Measurements from ENCODE around the gene TM9SF3.
"Not testable (repeated sequence)": the region's sequence is repeated elsewhere in the genome, so short reads cannot be mapped to it uniquely, and the experiment has no call there.

The TM9SF3 gene

GRCh38 chr10:96560966-96561887, 25.6 kb downstream of the TM9SF3 start:
- no peak for DNase-seq

GRCh38 chr10:96560489-96560888, 26.3 kb downstream of the TM9SF3 start:
- no peak for DNase-seq

GRCh38 chr10:96556003-96556402, 30.8 kb downstream of the TM9SF3 start:
- DNase-seq, result peak; percentile 9

GRCh38 chr10:96555330-96555729, 31.5 kb downstream of the TM9SF3 start:
- no peak for DNase-seq

GRCh38 chr10:96548589-96548988, 38.2 kb downstream of the TM9SF3 start:
- DNase-seq, result no peak

- not testable (repeated sequence) for DNase-seq
Observed at GRCh38 chr10:96545558-96545957, 41.3 kb downstream of the TM9SF3 start.

GRCh38 chr10:96541921-96542320, 44.9 kb downstream of the TM9SF3 start:
- DNase-seq, result no peak

- no peak for DNase-seq
Observed at GRCh38 chr10:96540240-96540639, 46.6 kb downstream of the TM9SF3 start.

- DNase-seq, result no peak
Observed at GRCh38 chr10:96538683-96539082, 48.1 kb downstream of the TM9SF3 start.

- DNase-seq, result no peak
Observed at GRCh38 chr10:96536129-96536528, 50.7 kb downstream of the TM9SF3 start.

GRCh38 chr10:96532523-96532922, 54.3 kb downstream of the TM9SF3 start:
- peak; percentile 3 for DNase-seq

- no peak for DNase-seq
Observed at GRCh38 chr10:96529634-96530279, 57.1 kb downstream of the TM9SF3 start.

GRCh38 chr10:96524741-96525140, 62.1 kb downstream of the TM9SF3 start:
- peak; percentile 25 for DNase-seq

GRCh38 chr10:96517284-96517683, 69.5 kb downstream of the TM9SF3 start:
- no peak for DNase-seq

GRCh38 chr10:96516337-96516736, 70.5 kb downstream of the TM9SF3 start:
- no peak for DNase-seq

- peak; percentile 44 for DNase-seq
Observed at GRCh38 chr10:96513698-96514561, 72.9 kb downstream of the TM9SF3 start, which contains the start of gene TLL2. TLL2 (minus strand) TSS chr10:96513926; CDS start chr10:96513685, 241 bp downstream.

GRCh38 chr10:96513305-96513697, 73.5 kb downstream of the TM9SF3 start:
- DNase-seq, result no peak

- DNase-seq, result no peak
Observed at GRCh38 chr10:96512524-96513304, 74.1 kb downstream of the TM9SF3 start.

GRCh38 chr10:96511044-96511945, 75.5 kb downstream of the TM9SF3 start:
- DNase-seq, result no peak

GRCh38 chr10:96509017-96509641, 77.7 kb downstream of the TM9SF3 start:
- DNase-seq, result no peak

- DNase-seq, result no peak
Observed at GRCh38 chr10:96507044-96507443, 79.8 kb downstream of the TM9SF3 start.
